ENCODE results near the gene NET1.

GRCh38 chr10:5413012-5413938, 918 bp downstream of the NET1 start:
- no peak for TF ChIP-seq CTCF (IDR thresholded peaks at IDR 0.05)
- no peak for TF ChIP-seq EP300 (IDR thresholded peaks at IDR 0.05)
- no peak for TF ChIP-seq POLR2A (IDR thresholded peaks at IDR 0.05; ENCODE audit: low read depth)

Data from esophagus muscularis mucosa (tissue), 4 donors.